Measurements from ENCODE around the gene ABCB8. TPM values are rescaled to one million over a fixed set of nuclear protein-coding genes. Genes with fewer than 3 reads are reported as not detected.

The ABCB8 gene
- total and polyA plus RNA-seq, 9 donors = 6.1 to 45.2 (median 26.3) TPM

DNA sequence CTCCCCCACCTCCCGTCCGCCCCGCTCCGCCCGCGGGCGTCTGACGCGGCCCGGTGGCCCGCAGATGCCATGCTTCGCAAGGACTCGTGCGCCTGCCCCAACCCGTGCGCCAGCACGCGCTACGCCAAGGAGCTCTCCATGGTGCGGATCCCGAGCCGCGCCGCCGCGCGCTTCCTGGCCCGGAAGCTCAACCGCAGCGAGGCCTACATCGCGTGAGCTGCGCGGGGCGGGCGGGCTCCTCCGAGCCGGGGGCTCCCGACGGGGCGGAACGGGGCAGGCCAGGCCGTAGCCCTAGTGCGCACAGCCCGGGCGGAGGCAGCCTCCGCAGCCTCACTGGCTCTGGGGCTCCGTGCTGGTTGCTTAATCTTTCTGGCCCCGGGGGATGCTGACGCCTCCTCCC is 22.9 kb downstream of the ABCB8 start:
- DNase-seq = peak; percentile 60 to 83 (median 69)
- H3K4me3 ChIP-seq = no peak overlapping the region
- H3K9me3 ChIP-seq = no peaks in the 10 kb centered on the region
- TF ChIP-seq POLR2A (IDR thresholded peaks at IDR 0.05) (no peak), EP300 (IDR thresholded peaks at IDR 0.05) (no peak)
- TF ChIP-seq, protein P1, sequence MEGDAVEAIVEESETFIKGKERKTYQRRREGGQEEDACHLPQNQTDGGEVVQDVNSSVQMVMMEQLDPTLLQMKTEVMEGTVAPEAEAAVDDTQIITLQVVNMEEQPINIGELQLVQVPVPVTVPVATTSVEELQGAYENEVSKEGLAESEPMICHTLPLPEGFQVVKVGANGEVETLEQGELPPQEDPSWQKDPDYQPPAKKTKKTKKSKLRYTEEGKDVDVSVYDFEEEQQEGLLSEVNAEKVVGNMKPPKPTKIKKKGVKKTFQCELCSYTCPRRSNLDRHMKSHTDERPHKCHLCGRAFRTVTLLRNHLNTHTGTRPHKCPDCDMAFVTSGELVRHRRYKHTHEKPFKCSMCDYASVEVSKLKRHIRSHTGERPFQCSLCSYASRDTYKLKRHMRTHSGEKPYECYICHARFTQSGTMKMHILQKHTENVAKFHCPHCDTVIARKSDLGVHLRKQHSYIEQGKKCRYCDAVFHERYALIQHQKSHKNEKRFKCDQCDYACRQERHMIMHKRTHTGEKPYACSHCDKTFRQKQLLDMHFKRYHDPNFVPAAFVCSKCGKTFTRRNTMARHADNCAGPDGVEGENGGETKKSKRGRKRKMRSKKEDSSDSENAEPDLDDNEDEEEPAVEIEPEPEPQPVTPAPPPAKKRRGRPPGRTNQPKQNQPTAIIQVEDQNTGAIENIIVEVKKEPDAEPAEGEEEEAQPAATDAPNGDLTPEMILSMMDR (IDR thresholded peaks at IDR 0.05) = no peak
- no peaks in the 10 kb centered on the region for H3K27me3 ChIP-seq
- intact Hi-C loops (cut with DNase I) = no loop called here
- no peaks in the 10 kb centered on the region for H3K36me3 ChIP-seq
- peaks cover 3% of the 10 kb centered on the region for H3K4me1 ChIP-seq (ENCODE audit: insufficient read depth)
- H3K27ac ChIP-seq = no peak overlapping the region
- 0 to 1% (median 1%) methylated on average over 34 to 50 of the region's 50 CpGs for WGBS, 3 donors

- 72 to 81% (median 80%) methylated on average over 4 of the region's 4 CpGs for WGBS, 3 donors
- Histone ChIP-seq H3K4me1 (ENCODE audit: insufficient read depth) (peaks cover 6% of the 10 kb centered on the region), H3K9me3 (no peaks in the 10 kb centered on the region), H3K27ac (no peak overlapping the region), H3K27me3 (no peaks in the 10 kb centered on the region), H3K36me3 (no peaks in the 10 kb centered on the region), H3K4me3 (no peak overlapping the region)
- intact Hi-C loops (cut with DNase I) = no loop called here
- TF ChIP-seq, protein P1 (IDR thresholded peaks at IDR 0.05) = no peak
- DNase-seq = no peak
These were observed 24.8 kb downstream of the ABCB8 start for GRCh38 chr7:151053096-151053495.

GRCh38 chr7:151053751-151054150 is 25.5 kb downstream of the ABCB8 start:
- no peak overlapping the region for H3K4me3 ChIP-seq
- DNase-seq = no peak
- no peak for TF ChIP-seq EP300 (IDR thresholded peaks at IDR 0.05)
- TF ChIP-seq POLR2A (IDR thresholded peaks at IDR 0.05) = no peak
- TF ChIP-seq, protein P1 (IDR thresholded peaks at IDR 0.05) = no peak
- intact Hi-C loops (cut with DNase I) = no loop called here
- 88 to 96% (median 94%) methylated on average over 8 of the region's 8 CpGs for WGBS, 3 donors
- H3K4me1 ChIP-seq (ENCODE audit: insufficient read depth) = peaks cover 6% of the 10 kb centered on the region
- H3K9me3 ChIP-seq = no peaks in the 10 kb centered on the region
- H3K27me3 ChIP-seq = no peaks in the 10 kb centered on the region
- no peak overlapping the region for H3K27ac ChIP-seq
- no peaks in the 10 kb centered on the region for H3K36me3 ChIP-seq

- no peak for DNase-seq
- H3K4me3 ChIP-seq = no peak overlapping the region
- TF ChIP-seq, protein P1 (IDR thresholded peaks at IDR 0.05) = no peak
- TF ChIP-seq EP300 (IDR thresholded peaks at IDR 0.05) (no peak), POLR2A (IDR thresholded peaks at IDR 0.05) (no peak)
- H3K27me3 ChIP-seq = no peaks in the 10 kb centered on the region
- intact Hi-C loops (cut with DNase I) = no loop called here
- no peaks in the 10 kb centered on the region for H3K36me3 ChIP-seq
- H3K4me1 ChIP-seq (ENCODE audit: insufficient read depth) = peaks cover 12% of the 10 kb centered on the region
- no peak overlapping the region for H3K27ac ChIP-seq
- no peaks in the 10 kb centered on the region for H3K9me3 ChIP-seq
- 83 to 88% (median 84%) methylated on average over 6 of the region's 6 CpGs for WGBS, 3 donors
These were observed 28.0 kb downstream of the ABCB8 start for GRCh38 chr7:151056283-151056665.
